Globus pallidus (tissue), 1 donor: ENCODE data around the gene P2RY2.
"Not testable (repeated sequence)": the region's sequence is repeated elsewhere in the genome, so short reads cannot be mapped to it uniquely, and the experiment has no call there.

Source experiments
- DNase-seq: peaks from one replicate; pipeline ENCODE4 v3.0.0-alpha.2; 2015; ENCODE audit warnings: low spot score

P2RY2 gene

DNA sequence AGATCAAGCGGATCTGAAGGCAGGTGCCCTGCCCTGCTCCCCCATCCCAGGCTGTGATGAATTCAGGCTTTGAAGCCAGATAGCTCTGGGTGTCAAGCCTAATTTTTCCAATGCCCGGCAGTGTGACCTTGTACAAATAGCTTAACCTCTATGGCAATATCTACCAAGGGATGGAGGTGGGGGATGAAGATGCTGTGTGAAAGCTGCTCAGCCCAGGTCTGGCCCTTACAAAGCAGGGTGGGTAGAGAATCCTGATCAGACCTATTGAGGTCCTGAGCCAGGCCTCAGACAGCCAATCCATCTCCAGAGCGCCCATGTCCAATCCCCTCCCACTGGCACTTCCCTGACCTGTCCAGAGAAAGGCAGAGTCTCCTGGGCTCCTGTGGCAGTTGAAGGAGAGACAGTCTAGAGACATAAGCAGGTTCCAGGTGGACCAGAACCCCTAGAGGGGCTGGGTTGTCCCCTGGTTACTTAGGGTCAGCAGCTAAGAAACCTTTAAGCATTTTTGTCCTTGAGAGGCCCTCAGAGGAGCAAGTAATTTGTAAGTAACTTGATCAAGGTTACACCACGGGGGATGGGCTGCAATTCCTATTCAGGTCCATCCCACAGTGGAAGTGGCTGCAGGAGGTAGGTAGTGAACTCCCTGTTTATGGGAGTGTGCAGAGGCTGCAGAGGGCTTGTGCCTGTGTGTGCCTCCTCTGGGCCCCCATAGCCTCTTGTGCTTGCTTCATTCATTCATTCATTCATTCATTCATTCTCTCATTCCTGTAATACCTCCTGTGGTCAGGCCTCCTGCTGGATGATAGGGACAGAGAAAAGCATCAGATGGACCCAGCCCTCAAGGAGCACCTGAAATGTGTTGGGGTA lies 10.4 kb downstream of the P2RY2 start:
- no peak for DNase-seq

DNA sequence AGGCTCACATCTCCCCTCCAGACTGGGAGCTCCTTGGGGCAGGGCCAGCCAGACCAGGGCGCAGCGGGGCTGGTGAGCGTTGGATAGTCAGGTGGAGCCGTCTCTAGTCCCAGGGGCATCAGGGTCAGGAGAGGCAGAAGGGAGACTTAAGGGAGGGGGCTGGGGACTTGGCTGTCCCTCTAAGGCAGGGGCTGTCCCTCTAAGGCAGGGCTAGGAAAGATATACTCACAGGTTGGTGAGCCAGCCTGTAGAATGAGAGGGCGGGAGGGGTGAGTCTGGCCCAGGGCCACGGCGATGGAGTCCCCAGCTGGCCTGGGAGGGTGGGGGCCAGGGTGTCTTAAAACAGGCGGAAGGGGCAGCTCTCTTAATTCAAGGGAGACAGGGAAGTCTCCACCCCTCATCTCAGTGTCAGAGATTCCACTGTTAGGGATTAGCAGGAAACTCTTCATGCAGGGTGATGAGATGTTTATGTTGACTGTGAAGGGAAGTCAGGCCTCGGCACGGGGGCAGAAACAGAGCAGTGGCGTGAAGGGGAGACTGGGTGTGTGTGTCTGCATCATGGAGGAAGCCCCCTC lies 11.3 kb downstream of the P2RY2 start:
- DNase-seq, result no peak

DNA sequence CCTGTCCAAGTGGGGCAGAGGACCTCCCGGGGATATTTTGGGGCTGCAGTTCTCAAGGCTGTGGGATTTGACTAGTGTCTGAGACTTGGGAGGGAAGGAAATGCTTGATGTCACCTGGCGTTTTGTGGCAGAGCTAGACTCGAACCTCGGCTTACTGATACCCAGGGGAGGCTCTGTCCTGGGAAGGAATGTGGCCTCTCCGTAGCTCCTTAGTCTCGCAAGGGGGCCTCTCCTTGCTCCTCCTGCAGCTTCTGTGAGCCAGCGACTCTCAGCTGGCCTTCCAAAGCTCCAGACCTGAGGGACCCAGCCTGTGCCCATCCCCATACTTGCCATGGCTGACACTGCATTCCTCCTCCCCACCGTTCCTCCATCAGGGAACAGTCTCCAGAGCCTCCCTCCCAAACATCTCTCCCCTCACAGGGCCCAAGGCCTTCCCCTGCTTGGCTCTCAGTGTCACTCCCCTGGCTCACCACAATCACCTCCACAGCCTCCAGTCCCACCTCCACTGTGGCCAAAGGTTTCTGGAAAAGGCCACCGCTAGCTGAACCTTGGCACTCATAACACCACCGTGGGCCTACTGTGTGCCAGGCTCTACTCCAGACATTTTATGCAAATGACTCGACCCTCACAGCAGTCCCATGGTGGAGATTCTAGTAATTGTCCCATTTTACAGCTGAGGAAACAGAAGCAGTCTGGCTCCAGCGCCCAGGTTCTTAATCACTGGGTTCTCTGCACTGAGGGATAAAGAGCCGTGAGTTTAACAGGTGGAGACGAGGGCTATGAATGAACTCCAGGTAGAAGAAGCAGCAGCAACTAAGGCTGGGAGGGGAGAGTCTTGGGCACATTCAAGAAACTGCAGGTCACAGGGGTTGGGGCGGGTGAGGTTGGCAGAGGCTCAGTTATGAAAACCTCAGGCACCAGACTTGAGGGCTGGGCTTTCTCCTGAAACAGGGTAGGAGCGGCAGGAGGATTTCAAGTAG lies 12.1 kb downstream of the P2RY2 start:
- DNase-seq, result no peak

DNA sequence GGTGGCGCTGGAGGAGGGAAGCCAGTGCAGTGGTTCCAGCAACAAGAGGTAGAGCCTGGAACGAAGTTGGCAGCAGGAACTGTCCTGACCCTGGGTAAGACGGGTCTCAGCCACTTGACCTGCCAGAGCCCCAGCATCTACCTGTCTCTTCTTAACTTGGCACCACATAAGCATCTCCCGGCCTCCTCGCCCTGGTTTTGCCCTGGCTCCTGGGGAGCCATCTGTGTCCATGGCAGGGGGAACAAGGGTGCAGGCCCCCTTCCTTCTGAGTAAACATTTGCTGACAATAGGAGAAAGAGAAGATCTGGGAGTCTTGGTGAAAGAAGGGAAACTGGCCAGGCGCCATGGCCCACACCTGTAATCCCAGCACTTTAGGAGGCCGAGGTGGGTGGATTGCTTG lies 12.8 kb downstream of the P2RY2 start:
- no peak for DNase-seq

DNA sequence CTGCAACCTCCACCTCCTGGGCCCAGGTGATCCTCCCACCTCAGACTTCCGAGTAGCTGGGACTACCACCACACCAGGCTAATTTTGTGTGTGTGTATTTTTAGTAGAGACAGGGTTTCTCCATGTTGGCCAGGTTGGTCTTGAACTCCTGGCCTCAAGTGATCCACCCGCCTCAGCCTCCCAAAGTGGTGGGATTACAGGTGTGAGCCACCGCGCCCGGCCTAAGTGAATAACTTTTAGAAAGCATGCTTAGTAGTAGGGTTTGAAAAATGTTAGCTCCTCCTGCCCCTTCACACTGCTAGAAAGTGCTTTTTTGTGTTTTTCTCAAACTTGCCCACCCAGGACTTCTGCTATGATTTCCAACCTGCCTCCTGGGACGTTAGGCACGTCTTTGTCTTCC lies 14.4 kb downstream of the P2RY2 start:
- not testable (repeated sequence) for DNase-seq

DNA sequence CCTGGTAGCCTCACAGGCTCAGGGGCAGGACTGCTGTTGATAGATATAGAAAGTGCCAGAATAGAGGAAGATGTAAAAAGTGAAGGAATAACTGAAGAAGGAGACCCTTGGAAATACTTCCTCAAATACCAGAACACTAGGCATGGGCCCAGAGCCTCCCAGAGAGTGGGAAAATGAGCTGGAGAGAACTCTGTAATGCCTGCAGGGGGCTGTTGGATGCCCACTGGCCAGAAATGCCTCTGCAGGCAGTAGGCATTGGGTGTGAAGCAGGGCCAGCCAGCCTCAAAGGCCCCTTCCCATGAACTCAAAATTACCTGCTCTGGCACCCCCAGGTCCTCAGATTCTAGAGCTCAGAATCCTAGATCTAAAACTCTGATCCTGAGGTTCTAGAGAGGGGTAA lies 15.1 kb downstream of the P2RY2 start:
- DNase-seq, result no peak

DNA sequence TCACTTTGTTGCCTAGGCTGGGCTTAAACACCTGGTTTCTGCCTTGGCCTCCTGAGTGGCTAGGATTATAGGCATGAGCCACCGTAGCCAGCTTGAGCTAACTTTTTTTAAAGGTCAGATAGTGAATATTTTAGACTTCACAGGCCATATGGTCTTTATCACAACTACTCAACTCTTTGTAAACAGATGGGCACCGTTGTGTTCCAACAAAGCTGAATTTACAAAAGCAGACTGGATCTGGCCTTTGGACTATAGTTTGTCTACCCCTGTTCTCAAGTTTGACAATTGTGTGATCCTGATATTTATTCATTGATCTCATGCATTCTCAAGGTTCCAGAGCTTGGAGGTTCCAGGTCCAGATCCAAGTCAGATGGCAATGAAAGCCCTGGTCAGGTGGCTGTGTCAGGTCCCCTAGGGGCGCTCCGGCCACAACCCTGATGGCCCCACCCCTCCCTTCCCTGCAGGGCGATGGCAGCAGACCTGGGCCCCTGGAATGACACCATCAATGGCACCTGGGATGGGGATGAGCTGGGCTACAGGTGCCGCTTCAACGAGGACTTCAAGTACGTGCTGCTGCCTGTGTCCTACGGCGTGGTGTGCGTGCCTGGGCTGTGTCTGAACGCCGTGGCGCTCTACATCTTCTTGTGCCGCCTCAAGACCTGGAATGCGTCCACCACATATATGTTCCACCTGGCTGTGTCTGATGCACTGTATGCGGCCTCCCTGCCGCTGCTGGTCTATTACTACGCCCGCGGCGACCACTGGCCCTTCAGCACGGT lies 15.8 kb downstream of the P2RY2 start:
- DNase-seq, result no peak

DNA sequence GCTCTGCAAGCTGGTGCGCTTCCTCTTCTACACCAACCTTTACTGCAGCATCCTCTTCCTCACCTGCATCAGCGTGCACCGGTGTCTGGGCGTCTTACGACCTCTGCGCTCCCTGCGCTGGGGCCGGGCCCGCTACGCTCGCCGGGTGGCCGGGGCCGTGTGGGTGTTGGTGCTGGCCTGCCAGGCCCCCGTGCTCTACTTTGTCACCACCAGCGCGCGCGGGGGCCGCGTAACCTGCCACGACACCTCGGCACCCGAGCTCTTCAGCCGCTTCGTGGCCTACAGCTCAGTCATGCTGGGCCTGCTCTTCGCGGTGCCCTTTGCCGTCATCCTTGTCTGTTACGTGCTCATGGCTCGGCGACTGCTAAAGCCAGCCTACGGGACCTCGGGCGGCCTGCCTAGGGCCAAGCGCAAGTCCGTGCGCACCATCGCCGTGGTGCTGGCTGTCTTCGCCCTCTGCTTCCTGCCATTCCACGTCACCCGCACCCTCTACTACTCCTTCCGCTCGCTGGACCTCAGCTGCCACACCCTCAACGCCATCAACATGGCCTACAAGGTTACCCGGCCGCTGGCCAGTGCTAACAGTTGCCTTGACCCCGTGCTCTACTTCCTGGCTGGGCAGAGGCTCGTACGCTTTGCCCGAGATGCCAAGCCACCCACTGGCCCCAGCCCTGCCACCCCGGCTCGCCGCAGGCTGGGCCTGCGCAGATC lies 16.5 kb downstream of the P2RY2 start:
- DNase-seq, result no peak

DNA sequence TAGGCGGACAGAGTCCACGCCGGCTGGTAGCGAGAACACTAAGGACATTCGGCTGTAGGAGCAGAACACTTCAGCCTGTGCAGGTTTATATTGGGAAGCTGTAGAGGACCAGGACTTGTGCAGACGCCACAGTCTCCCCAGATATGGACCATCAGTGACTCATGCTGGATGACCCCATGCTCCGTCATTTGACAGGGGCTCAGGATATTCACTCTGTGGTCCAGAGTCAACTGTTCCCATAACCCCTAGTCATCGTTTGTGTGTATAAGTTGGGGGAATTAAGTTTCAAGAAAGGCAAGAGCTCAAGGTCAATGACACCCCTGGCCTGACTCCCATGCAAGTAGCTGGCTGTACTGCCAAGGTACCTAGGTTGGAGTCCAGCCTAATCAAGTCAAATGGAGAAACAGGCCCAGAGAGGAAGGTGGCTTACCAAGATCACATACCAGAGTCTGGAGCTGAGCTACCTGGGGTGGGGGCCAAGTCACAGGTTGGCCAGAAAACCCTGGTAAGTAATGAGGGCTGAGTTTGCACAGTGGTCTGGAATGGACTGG lies 17.2 kb downstream of the P2RY2 start:
- DNase-seq, result no peak

DNA sequence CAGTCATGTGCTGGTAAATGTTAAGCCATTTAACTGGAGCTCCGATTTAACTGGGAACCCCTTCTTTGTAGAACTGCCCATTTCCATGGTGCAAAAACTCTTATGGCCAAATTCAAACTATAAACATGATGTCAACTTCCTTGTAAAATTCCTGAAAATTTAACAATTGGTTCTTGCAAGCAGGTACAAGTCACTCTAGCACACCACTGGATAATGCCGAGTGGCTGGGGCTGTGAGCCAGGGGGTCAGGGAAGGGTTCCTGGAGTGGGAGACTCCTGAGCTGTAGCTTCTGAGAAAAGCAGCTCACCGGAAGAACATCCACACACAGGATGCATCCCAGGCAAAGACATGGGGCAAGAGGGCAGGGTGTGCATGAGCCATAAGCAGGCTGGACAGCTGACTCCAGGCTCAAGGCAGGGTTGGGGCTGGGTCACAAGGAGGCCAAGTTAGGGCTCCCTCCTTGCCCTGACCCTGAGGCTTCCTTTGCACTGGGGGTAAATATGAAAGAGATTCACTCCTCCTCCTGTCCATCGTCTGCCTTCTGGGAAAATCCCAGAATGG lies 18.2 kb downstream of the P2RY2 start:
- no peak for DNase-seq

DNA sequence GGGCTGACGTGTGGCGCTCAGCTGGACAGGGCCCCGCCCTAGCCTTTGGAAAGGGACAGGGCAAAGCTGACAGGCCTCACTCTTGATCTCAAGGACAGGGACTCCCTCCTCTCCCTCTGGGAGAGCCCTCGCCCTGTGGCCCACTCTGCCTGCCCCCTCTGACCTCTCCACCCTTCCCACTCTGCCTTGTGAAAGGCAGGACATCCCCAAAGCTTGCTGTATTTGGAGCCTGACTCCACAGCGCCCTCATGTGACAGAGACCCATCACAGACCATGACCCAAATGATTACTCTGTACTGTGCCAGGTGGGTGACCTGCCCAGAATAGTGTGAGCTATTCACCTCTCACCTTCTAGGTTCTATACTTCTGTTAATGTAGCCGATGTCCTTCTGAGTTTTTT lies 18.8 kb downstream of the P2RY2 start:
- no peak for DNase-seq

DNA sequence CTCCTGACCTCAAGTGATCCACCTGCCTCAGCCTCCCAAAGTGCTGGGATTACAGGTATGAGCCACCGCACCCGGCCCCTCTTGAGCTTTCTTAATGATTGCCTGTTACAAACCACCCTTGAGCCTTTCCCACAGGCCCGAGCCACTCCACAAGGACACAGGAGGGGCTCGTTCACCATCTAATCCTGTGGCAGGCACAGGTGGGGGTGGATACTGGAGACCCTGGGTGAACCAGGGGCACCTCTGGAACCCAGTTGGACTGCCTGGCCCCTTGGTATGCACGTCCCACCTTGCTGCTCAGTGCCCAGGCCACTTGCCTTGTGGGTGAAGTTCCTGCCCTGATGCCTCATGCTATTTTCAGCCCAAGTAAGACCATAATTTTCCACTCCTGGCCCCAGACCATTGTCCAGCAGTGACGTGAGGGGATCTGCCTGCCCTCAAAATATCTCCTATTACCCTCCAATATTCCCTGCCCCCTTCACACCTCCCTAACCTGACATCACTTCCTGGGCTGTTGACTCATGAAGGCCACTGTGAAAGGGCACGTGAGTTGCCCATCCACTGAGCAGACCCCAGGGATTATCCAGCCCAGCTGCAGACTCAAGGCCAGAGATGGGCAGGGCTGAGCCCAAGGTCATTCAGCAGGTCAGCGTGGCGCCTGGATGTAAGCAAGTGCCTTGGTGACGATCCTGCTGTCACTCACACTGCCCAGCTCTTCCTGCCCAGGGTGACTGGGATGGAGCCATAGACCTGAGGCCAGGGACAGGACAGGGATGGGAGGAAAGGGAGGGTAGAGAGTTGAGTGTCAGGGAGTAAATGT lies 19.6 kb downstream of the P2RY2 start:
- DNase-seq, result no peak

DNA sequence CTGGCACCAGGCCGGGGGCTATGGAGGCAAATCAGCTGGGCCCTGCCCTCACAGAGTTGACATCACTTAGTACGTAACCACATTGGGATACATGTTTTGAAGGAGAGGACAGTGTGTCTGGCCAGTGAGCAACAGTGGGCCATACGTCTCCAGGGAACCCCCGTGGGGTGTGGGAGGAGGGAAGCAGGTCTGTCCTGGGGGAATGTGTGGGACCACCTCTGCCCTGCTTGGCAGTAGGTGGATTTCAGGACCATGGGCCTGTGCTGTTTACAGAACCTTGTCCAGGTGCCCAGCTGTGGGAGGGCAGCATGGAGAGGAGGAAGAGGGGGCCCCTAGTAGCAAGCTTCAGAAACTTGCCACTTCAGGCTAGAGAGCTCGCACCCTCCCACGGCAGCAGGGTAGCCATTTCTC lies 21.0 kb downstream of the P2RY2 start:
- DNase-seq, result no peak

DNA sequence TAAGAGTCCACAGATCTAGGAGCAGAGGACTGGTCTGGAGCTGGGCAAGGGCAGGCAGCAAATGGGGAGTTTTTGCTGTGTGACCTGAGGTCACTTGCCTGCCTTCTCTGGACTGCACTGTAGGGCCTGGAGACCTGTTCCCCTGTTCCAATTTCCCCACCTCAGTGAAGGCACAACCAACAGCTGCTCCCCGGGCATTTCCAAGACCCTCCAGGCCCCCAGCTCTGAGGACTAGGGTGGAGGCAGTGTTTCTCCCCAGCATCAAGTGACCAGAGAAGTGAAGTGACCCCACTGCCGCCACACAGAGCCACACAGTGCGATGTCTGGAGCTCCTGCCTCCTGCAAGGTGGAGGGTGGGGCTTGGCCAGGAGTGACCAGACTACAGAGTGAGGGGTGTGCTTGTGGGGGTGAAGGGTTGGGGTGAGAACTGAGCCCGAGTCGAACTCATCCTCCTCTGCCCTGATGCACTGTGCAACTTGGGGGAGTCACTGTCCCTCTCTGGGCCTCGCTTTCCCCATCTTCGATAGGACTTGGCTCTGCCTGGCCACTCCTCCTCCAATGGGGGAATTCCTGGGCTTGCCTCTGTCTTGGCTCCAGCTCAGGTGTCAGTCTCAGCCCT lies 21.6 kb downstream of the P2RY2 start:
- no peak for DNase-seq

DNA sequence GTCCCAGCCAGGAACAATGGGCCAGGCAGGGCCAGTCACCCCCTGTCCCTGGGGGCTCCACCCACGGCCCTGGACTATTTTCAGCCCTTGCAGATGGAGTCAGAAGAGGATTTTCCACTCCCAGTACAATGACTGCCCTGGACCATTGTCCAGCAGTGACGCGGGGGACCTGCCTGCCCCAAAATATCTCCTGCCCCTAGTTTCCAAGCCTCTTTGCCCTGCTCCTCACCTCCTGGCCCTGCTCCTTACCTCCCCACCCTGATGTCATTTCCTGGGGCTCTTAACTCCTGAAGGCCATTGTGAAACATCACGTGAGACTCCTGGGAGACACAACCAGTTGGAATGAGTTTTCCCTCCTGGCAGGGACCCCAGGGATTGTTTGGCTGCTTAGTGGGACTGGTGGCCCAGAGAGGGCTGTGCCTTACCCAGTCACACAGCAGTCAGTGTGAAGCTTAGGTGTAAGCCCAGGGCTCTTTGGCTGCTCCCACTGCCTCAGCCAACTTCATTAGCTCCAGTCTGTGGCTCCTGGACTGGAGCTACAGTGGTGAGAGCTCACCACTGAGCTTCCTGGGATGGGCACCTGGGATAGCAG lies 22.2 kb downstream of the P2RY2 start:
- DNase-seq, result no peak

DNA sequence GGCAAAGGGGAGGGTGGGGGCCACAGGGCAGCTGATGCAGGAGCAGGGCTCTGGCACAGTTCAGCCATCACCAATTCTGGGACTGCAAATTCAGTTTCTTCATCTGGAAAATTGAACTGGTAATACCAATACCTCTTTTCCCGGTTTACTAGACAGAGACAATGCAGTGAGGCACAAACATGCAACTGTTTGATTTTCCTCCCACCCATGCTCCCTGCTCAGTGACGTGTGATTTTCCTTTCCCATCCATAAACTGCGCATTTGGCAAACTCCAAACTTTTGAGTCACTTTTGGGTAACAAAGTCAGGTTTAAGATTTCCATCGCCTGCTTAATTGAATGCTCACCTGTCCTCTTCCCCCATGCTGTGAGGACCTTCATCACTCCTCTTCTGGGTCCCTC lies 23.2 kb downstream of the P2RY2 start:
- DNase-seq, result no peak

DNA sequence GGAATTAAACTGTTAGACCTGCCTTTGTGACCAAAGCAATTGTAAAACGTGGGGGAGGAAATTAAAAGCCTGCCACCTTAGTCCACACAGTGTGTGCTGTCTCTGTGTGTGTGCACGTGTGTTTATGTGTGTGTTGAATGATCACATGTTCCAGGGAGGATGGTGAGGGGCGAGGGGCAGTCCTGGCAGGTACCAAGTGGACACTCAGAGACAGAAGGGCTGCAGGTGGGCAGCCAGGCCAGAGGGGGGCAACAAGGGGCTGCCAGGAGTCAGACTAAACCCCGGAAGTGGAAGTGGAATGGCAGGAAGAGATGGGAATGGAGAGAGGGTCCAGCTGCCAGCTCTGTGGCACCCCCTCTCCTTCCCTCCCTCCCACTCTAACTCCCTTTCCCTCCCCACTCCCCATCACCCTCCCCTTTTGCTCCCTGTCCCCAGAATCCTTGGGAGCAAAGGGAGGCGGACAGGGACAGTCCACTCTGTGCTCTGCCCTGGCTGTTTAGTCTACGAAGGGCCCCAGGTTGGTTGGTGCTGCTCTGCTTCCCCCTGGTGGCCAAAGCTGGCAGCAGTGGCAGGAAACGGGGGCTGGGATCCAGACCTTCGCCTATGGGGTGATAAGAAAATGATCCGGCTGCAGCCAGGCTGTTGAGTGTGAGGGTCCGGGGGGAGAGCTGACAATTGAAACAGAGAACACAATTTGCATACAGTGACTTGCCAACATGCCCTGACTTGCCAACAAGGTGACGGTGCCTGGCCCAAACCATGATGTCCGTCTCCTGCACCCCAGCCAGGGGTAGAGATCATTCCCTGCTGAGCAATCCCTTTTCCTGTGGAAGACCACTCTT lies 24.4 kb downstream of the P2RY2 start:
- peak; percentile 59 for DNase-seq

DNA sequence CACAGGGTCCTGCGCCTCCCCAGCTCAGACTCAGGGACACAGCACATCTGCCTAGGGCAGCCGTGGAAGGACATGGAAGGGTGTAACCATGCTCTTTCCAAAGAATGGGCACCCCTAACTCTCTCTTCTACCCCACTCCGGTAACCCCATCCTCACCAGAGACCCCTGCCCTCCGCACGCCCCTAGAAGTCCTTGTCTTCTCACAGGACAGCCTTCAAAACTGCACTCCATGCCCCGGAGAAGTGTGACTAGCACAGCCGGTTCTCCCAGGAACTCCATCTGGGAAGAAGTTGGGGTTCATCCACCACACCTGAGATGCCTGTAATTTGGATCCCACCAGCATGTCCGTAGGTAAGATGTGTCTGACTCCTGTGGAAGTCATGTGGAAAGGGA lies 25.0 kb downstream of the P2RY2 start:
- no peak for DNase-seq
